Coronary artery (tissue), 2 donors: ENCODE results near the gene ATXN1.

Experiments used
- DNase-seq: peaks from one replicate; pipeline ENCODE4 v3.0.0-alpha.2; 2017; ENCODE audit warnings: low spot score
- H3K27ac ChIP-seq, 2 donors: fragments of 200-600 bp; sonication (generic); one replicate each; pipeline ENCODE4 v1.5.1; 2016 to 2019
- H3K4me3 ChIP-seq: fragments of 200-600 bp; sonication (generic); 2 replicates; pipeline ENCODE4 v1.5.1; 2016; ENCODE audit warnings: mild to moderate bottlenecking, moderate library complexity
- CTCF ChIP-seq: fragments of 200-600 bp; sonication (generic); IDR thresholded peaks from one replicate; pipeline ENCODE4 v1.5.1; 2019; ENCODE audit warnings: antibody characterized with exemption

Gene ATXN1

GRCh38 chr6:16735014-16735413 lies 26.2 kb downstream of the ATXN1 start:
- Histone ChIP-seq H3K4me3 (no peak overlapping the region), H3K27ac (no peak overlapping the region)
- DNase-seq = no peak
- TF ChIP-seq CTCF = no peak

- Histone ChIP-seq H3K27ac (no peak overlapping the region), H3K4me3 (no peak overlapping the region)
- no peak for DNase-seq
- no peak for TF ChIP-seq CTCF
Measured at GRCh38 chr6:16733085-16733484, 28.2 kb downstream of the ATXN1 start.

GRCh38 chr6:16731478-16732051 lies 29.7 kb downstream of the ATXN1 start:
- DNase-seq = no peak
- Histone ChIP-seq H3K27ac (no peak overlapping the region), H3K4me3 (no peak overlapping the region)
- no peak for TF ChIP-seq CTCF

- Histone ChIP-seq H3K4me3 (no peak overlapping the region), H3K27ac (no peak overlapping the region)
- DNase-seq = no peak
- TF ChIP-seq CTCF = no peak
Measured at GRCh38 chr6:16730738-16731477, 30.4 kb downstream of the ATXN1 start.

GRCh38 chr6:16729744-16730143 lies 31.5 kb downstream of the ATXN1 start:
- TF ChIP-seq CTCF = no peak
- no peak for DNase-seq
- Histone ChIP-seq H3K4me3 (no peak overlapping the region), H3K27ac (no peak overlapping the region)

- no peak overlapping the region for H3K27ac ChIP-seq
- H3K4me3 ChIP-seq = no peak overlapping the region
- no peak for TF ChIP-seq CTCF
- DNase-seq = no peak
Measured at GRCh38 chr6:16729183-16729691, 32.0 kb downstream of the ATXN1 start.
